NOMO-1 treated with DMSO at 0.1 percent for 48 hours (cell line): ENCODE measurements around the gene CDH4.

Experiments used
- DNase-seq: peaks from one replicate; lab custom pipeline; 2025; ENCODE audit not compliant: unreplicated experiment; lab: John Stamatoyannopoulos, UW

The CDH4 gene

GRCh38 chr20:61594198-61594597, 342.1 kb downstream of the CDH4 start:
- DNase-seq, result no peak

GRCh38 chr20:61595216-61595615, 343.2 kb downstream of the CDH4 start:
- no peak for DNase-seq

- DNase-seq, result no peak
These were observed 344.7 kb downstream of the CDH4 start for GRCh38 chr20:61596687-61597330.

GRCh38 chr20:61597996-61598395, 345.9 kb downstream of the CDH4 start:
- no peak for DNase-seq

- DNase-seq, result no peak
These were observed 346.5 kb downstream of the CDH4 start for GRCh38 chr20:61598586-61598985.

GRCh38 chr20:61599061-61599531, 347.0 kb downstream of the CDH4 start:
- no peak for DNase-seq

- DNase-seq, result no peak
These were observed 347.5 kb downstream of the CDH4 start for GRCh38 chr20:61599541-61599992.

GRCh38 chr20:61600016-61600415, 348.0 kb downstream of the CDH4 start:
- no peak for DNase-seq

- DNase-seq, result no peak
These were observed 349.3 kb downstream of the CDH4 start for GRCh38 chr20:61601361-61601760.

- DNase-seq, result no peak
These were observed 349.8 kb downstream of the CDH4 start for GRCh38 chr20:61601853-61602252.

- no peak for DNase-seq
These were observed 351.7 kb downstream of the CDH4 start for GRCh38 chr20:61603715-61604114.

- DNase-seq, result no peak
These were observed 352.5 kb downstream of the CDH4 start for GRCh38 chr20:61604549-61604948.

- no peak for DNase-seq
These were observed 353.2 kb downstream of the CDH4 start for GRCh38 chr20:61605283-61605682.

- DNase-seq, result no peak
These were observed 353.9 kb downstream of the CDH4 start for GRCh38 chr20:61605862-61606557.

- DNase-seq, result no peak
These were observed 356.4 kb downstream of the CDH4 start for GRCh38 chr20:61608275-61609085.

GRCh38 chr20:61609461-61609860, 357.4 kb downstream of the CDH4 start:
- DNase-seq, result no peak

GRCh38 chr20:61611401-61612180, 359.5 kb downstream of the CDH4 start:
- DNase-seq, result no peak

GRCh38 chr20:61613917-61614705, 362.1 kb downstream of the CDH4 start:
- DNase-seq, result no peak

- DNase-seq, result no peak
These were observed 362.6 kb downstream of the CDH4 start for GRCh38 chr20:61614706-61615100.

- DNase-seq, result no peak
These were observed 363.7 kb downstream of the CDH4 start for GRCh38 chr20:61615806-61616205.
